Gastroesophageal sphincter (tissue), 4 donors: ENCODE measurements around the gene SEMA4D. TPM values are rescaled to one million over a fixed set of nuclear protein-coding genes. Genes with fewer than 3 reads are reported as not detected.

Experiments used
- ATAC-seq: fragments of 150-250 bp; one replicate; pipeline ENCODE4 v1.9.1; 2016; ENCODE audit warnings: mild to moderate bottlenecking, moderate library complexity
- H3K27ac ChIP-seq, 4 donors: fragments of 200-600 bp; sonication (generic) in 3 of 4; 1 replicate in 3 of 4; 2 replicates in 1 of 4; pipeline ENCODE4 v1.5.1; 2016 to 2019
- H3K27me3 ChIP-seq: fragments of 200-600 bp; sonication (generic); one replicate; pipeline ENCODE4 v1.5.1; 2019
- H3K36me3 ChIP-seq, 2 donors: fragments of 200-600 bp; sonication (generic); one replicate each; pipeline ENCODE4 v1.5.1; 2019; ENCODE audit warnings: control low read depth in 1 of 2
- H3K4me1 ChIP-seq, 3 donors: fragments of 200-600 bp; sonication (generic); 1 replicate in 2 of 3; 2 replicates in 1 of 3; pipeline ENCODE4 v1.5.1; 2016 to 2019; ENCODE audit warnings: control low read depth in 2 of 3
- H3K4me3 ChIP-seq, 2 donors: fragments of 200-600 bp; sonication (generic); one replicate each; pipeline ENCODE4 v1.5.1; 2019; ENCODE audit warnings: mild to moderate bottlenecking in 1 of 2, moderate library complexity in 1 of 2
- H3K9me3 ChIP-seq, 3 donors: fragments of 200-600 bp; sonication (generic); one replicate each; pipeline ENCODE4 v1.5.1; 2017 to 2019; ENCODE audit warnings: control low read depth in 2 of 3
- CTCF ChIP-seq, 4 experiments: fragments of 200-600 bp in 2 of 4; fragments of 450-650 bp in 2 of 4; sonication (generic) in 1 of 4; IDR thresholded peaks; one replicate each; pipeline ENCODE4 v1.5.1; 2017 to 2019; ENCODE audit warnings: antibody characterized with exemption in 4 of 4, mild to moderate bottlenecking in 2 of 4, moderate library complexity in 2 of 4
- EP300 ChIP-seq: sonication (generic); formaldehyde crosslinking; IDR thresholded peaks from one replicate; pipeline ENCODE4 v1.6.1; 2017; ENCODE audit warnings: antibody characterized with exemption, mild to moderate bottlenecking
- POLR2A ChIP-seq, 2 donors: fragments of 450-650 bp; IDR thresholded peaks; one replicate each; pipeline ENCODE4 v1.6.1; 2017; ENCODE audit warnings: antibody characterized with exemption in 2 of 2, mild to moderate bottlenecking in 2 of 2, moderate library complexity in 1 of 2
- POLR2AphosphoS5 ChIP-seq: sonication (generic); formaldehyde crosslinking; IDR thresholded peaks from one replicate; pipeline ENCODE4 v1.6.1; 2017; ENCODE audit warnings: antibody characterized with exemption
- WGBS, 2 donors: methylation state at CpG; one replicate each; pipeline ENCODE4 v1.1.5; 2018; ENCODE audit warnings: low coverage in 1 of 2; 5-methylcytosine and 5-hydroxymethylcytosine counted together
- total RNA-seq, 4 donors: library from RNA; depleted of rRNA; stranded (reverse); fragments of >200 nt; gene quantifications; one replicate each; pipeline ENCODE4 v1.1.0, GENCODE V29; 2016

The SEMA4D gene
- total RNA-seq, 4 donors from 2014 or later = 4.4 to 12.0 (median 6.5) TPM

DNA sequence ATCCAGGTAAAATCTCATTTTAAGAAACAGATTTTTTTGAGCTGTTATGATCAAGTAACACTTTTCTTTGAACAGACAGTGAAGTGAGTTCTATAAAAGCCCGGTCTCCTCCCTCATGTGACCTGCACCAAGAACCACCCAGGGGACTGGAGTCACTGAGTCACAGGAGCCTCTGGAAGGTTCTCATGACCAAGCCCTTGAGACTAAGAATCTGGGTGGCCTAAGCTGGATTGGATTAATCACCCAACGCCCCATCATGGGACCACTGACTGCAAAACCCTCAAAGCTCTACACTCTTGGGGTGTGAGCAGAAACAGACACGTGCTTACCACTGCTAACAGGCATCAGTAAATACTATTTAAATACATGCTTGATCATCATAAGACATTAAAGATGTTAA lies 131.2 kb downstream of the SEMA4D start:
- TF ChIP-seq EP300 = no peak
- TF ChIP-seq POLR2A (IDR thresholded peaks at IDR 0.05) = no peak
- no peak for TF ChIP-seq POLR2AphosphoS5
- TF ChIP-seq CTCF (IDR thresholded peaks at IDR 0.05) = no peak
- H3K27ac ChIP-seq = no peak overlapping the region
- no peaks in the 10 kb centered on the region for H3K27me3 ChIP-seq
- H3K4me3 ChIP-seq = no peak overlapping the region
- WGBS, 2 donors = 93 to 100% methylated on average over 2 to 3 of the region's 3 CpGs
- no peak for ATAC-seq
- H3K36me3 ChIP-seq = peaks cover 0 to 25% of the 10 kb centered on the region in 2 donors
- H3K4me1 ChIP-seq = no peaks in the 10 kb centered on the region
- H3K9me3 ChIP-seq = no peaks in the 10 kb centered on the region

- WGBS, 2 donors = 90% methylated on average over 2 of the region's 2 CpGs; no CpG with 5 or more reads in 1 of the 2 donors
- H3K27ac ChIP-seq = no peak overlapping the region
- no peaks in the 10 kb centered on the region for H3K9me3 ChIP-seq
- no peaks in the 10 kb centered on the region for H3K4me1 ChIP-seq
- no peak overlapping the region for H3K4me3 ChIP-seq
- no peak for TF ChIP-seq POLR2A (IDR thresholded peaks at IDR 0.05)
- no peak for TF ChIP-seq CTCF (IDR thresholded peaks at IDR 0.05)
- TF ChIP-seq EP300 = no peak
- no peak for TF ChIP-seq POLR2AphosphoS5
- H3K36me3 ChIP-seq = peaks cover 0 to 37% of the 10 kb centered on the region in 2 donors
- ATAC-seq = no peak
- H3K27me3 ChIP-seq = no peaks in the 10 kb centered on the region
Observed at GRCh38 chr9:89365532-89365912, 132.4 kb downstream of the SEMA4D start.

DNA sequence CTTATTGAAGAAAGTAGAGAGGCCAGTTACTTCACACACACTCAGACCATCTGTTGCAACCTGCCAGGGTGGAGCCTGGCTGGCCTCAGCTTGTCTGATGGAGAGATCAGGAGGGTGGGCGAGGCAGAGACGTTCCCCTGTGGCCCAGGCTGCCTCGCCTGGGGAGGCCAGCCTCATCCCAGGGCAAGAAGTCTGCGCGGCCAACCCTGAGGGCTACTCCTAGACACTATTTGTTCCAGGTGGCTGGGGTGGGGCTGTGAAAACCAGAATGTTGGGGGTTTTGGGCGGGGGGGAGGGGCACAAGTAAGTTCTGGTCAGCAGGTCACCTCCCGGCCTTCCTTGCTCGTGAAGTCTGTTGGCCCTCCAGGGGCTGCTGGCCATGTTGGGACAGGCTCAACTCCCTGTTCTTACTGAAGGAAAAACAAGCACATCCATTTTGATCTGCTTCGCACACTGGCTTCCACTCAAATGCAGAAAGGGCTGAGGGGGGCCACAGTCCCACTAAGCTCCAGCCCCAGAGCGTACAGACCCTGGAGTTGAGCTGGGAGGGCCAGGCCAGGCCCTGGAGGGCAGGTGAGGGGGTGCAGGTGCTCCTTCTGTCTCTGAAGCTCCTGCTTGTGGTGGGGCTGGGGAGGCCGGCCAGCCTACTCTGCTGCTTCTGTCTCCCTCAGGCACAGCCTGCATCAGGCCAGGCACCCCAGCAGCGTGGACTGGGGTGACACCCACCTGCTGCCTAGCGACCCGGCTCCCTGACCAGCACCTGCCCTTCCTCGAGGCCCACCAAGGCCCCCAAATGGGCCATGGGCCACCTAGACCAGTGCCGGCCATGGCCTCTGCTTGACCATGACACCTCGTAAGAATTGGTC lies 133.0 kb downstream of the SEMA4D start:
- Histone ChIP-seq H3K27me3 (no peaks in the 10 kb centered on the region), H3K4me3 (no peak overlapping the region), H3K27ac (no peak overlapping the region), H3K4me1 (peaks cover 0 to 3% (median 0%) of the 10 kb centered on the region in 3 donors), H3K9me3 (no peaks in the 10 kb centered on the region), H3K36me3 (peaks cover 0 to 43% of the 10 kb centered on the region in 2 donors)
- TF ChIP-seq CTCF (IDR thresholded peaks at IDR 0.05) = no peak
- TF ChIP-seq POLR2AphosphoS5 = no peak
- no peak for TF ChIP-seq EP300
- TF ChIP-seq POLR2A (IDR thresholded peaks at IDR 0.05) = no peak
- no peak for ATAC-seq
- 79% methylated on average over 4 of the region's 17 CpGs; no CpG with 5 or more reads in 1 of the 2 donors for WGBS, 2 donors

GRCh38 chr9:89363921-89364665 lies 133.8 kb downstream of the SEMA4D start:
- no peak overlapping the region for H3K27ac ChIP-seq
- H3K27me3 ChIP-seq = no peaks in the 10 kb centered on the region
- 85 to 100% methylated on average over 1 to 3 of the region's 9 CpGs for WGBS, 2 donors
- H3K4me1 ChIP-seq = peaks cover 0 to 8% (median 0%) of the 10 kb centered on the region in 3 donors
- no peak overlapping the region for H3K4me3 ChIP-seq
- no peak for ATAC-seq
- H3K36me3 ChIP-seq = peaks cover 0 to 51% of the 10 kb centered on the region in 2 donors
- TF ChIP-seq POLR2AphosphoS5 (no peak), CTCF (IDR thresholded peaks at IDR 0.05) (no peak), EP300 (no peak), POLR2A (IDR thresholded peaks at IDR 0.05) (no peak)
- no peaks in the 10 kb centered on the region for H3K9me3 ChIP-seq
